HEK293 (cell line): ENCODE results near the gene GRP.

Experiments used
- CTCF ChIA-PET: fragments of 350-600 bp; formaldehyde crosslinking; extraction: SDS; loops from one replicate; lab custom pipeline; 2021; ENCODE audit warnings: antibody characterized with exemption; lab: Yijun Ruan, JAX
- POLR2A ChIA-PET: fragments of 300-600 bp; formaldehyde crosslinking; extraction: SDS; loops from one replicate; lab custom pipeline; 2020; ENCODE audit warnings: antibody characterized with exemption, inconsistent platforms; lab: Yijun Ruan, JAX
- H3K27ac ChIP-seq: fragments of 200-500 bp; sonication (Bioruptor generic); 2 replicates; pipeline ENCODE4 v1.5.1; 2014; ENCODE audit warnings: low read depth, low read length, control low read depth, inconsistent platforms; ENCODE audit errors: extremely low read depth
- H3K36me3 ChIP-seq, 2 experiments: fragments of 200-500 bp in 1 of 2; sonication (Bioruptor generic) in 1 of 2; 1 replicate in 1 of 2; 2 replicates in 1 of 2; pipeline ENCODE4 v1.5.1; 2014 to 2017; ENCODE audit warnings: inconsistent platforms in 2 of 2, low read length in 2 of 2; ENCODE audit not compliant: control insufficient read depth in 2 of 2, insufficient read depth in 1 of 2
- H3K4me1 ChIP-seq: fragments of 200-500 bp; sonication (Bioruptor generic); 2 replicates; pipeline ENCODE4 v1.5.1; 2014; ENCODE audit warnings: mild to moderate bottlenecking, low read length, inconsistent platforms; ENCODE audit not compliant: control insufficient read depth, insufficient read depth
- H3K4me3 ChIP-seq: 2 replicates; pipeline ENCODE4 v1.5.1; 2011; ENCODE audit warnings: low read depth, mild to moderate bottlenecking, control low read depth, low read length, moderate library complexity
- H3K9me3 ChIP-seq: fragments of 200-500 bp; sonication (Bioruptor generic); 2 replicates; pipeline ENCODE4 v1.5.1; 2014; ENCODE audit warnings: low read depth, low read length, inconsistent platforms; ENCODE audit not compliant: control insufficient read depth, insufficient read depth
- ELK4 ChIP-seq: IDR thresholded peaks from 2 replicates; pipeline ENCODE4 v1.6.1; 2011; ENCODE audit warnings: mild to moderate bottlenecking, low read depth, low read length, borderline replicate concordance
- GFI1B ChIP-seq: fragments of 450-650 bp; formaldehyde crosslinking; IDR thresholded peaks from 2 replicates; pipeline ENCODE4 v1.5.1; 2016; ENCODE audit warnings: missing biosample characterization, missing genetic modification characterization
- GLIS2 ChIP-seq: fragments of 450-650 bp; formaldehyde crosslinking; IDR thresholded peaks from 2 replicates; pipeline ENCODE4 v1.5.1; 2016; ENCODE audit warnings: missing biosample characterization, missing genetic modification characterization
- KLF16 ChIP-seq: fragments of 450-650 bp; formaldehyde crosslinking; IDR thresholded peaks from 2 replicates; pipeline ENCODE4 v1.5.1; 2017; ENCODE audit warnings: missing biosample characterization, missing genetic modification characterization
- SALL2 ChIP-seq: fragments of 450-650 bp; formaldehyde crosslinking; IDR thresholded peaks from 2 replicates; pipeline ENCODE4 v1.5.0; 2017; ENCODE audit warnings: missing biosample characterization, mild to moderate bottlenecking, missing genetic modification characterization, borderline replicate concordance
- SCRT1 ChIP-seq: fragments of 450-650 bp; formaldehyde crosslinking; IDR thresholded peaks from 2 replicates; pipeline ENCODE4 v1.5.1; 2016; ENCODE audit warnings: missing biosample characterization, missing genetic modification characterization, borderline replicate concordance
- TCF7L2 ChIP-seq: IDR thresholded peaks from 2 replicates; pipeline ENCODE4 v1.6.1; 2011; ENCODE audit warnings: low read depth, mild to moderate bottlenecking, inconsistent platforms, low read length, moderate library complexity, borderline replicate concordance
- ZNF114 ChIP-seq: fragments of 450-650 bp; formaldehyde crosslinking; IDR thresholded peaks from 2 replicates; pipeline ENCODE4 v1.5.0; 2017; ENCODE audit warnings: missing biosample characterization, missing genetic modification characterization
- ZNF121 ChIP-seq: fragments of 450-650 bp; formaldehyde crosslinking; IDR thresholded peaks from 2 replicates; pipeline ENCODE4 v1.5.1; 2016; ENCODE audit warnings: missing biosample characterization, missing genetic modification characterization
- ZNF24 ChIP-seq: fragments of 450-650 bp; formaldehyde crosslinking; IDR thresholded peaks from 2 replicates; pipeline ENCODE4 v1.5.1; 2016; ENCODE audit warnings: missing biosample characterization, missing genetic modification characterization
- ZNF341 ChIP-seq: fragments of 450-650 bp; formaldehyde crosslinking; IDR thresholded peaks from 2 replicates; pipeline ENCODE4; 2016; ENCODE audit warnings: low read depth, missing biosample characterization, missing genetic modification characterization
- ZNF37A ChIP-seq: fragments of 450-650 bp; IDR thresholded peaks from 2 replicates; pipeline ENCODE4 v1.5.1; 2018; ENCODE audit warnings: missing biosample characterization, missing genetic modification characterization
- ZNF433 ChIP-seq: fragments of 450-650 bp; formaldehyde crosslinking; IDR thresholded peaks from 2 replicates; pipeline ENCODE4 v1.5.1; 2016; ENCODE audit warnings: missing biosample characterization, missing genetic modification characterization, low read depth
- ZNF518A ChIP-seq: fragments of 450-650 bp; formaldehyde crosslinking; conservative IDR thresholded peaks from 2 replicates; pipeline ENCODE4 v1.5.1; 2016; ENCODE audit warnings: low read depth, missing biosample characterization, missing genetic modification characterization
- ZNF558 ChIP-seq: fragments of 450-650 bp; formaldehyde crosslinking; IDR thresholded peaks from 2 replicates; pipeline ENCODE4 v1.5.1; 2016; ENCODE audit warnings: missing biosample characterization, missing genetic modification characterization
- ZNF560 ChIP-seq: fragments of 450-650 bp; formaldehyde crosslinking; IDR thresholded peaks from 2 replicates; pipeline ENCODE4 v1.5.1; 2017; ENCODE audit warnings: missing biosample characterization, missing genetic modification characterization, borderline replicate concordance
- ZSCAN16 ChIP-seq: fragments of 450-650 bp; formaldehyde crosslinking; IDR thresholded peaks from 2 replicates; pipeline ENCODE4 v1.5.1; 2016; ENCODE audit warnings: missing biosample characterization, missing genetic modification characterization
- ZXDB ChIP-seq: fragments of 450-650 bp; formaldehyde crosslinking; IDR thresholded peaks from 2 replicates; pipeline ENCODE4 v1.5.1; 2016; ENCODE audit warnings: missing biosample characterization, missing genetic modification characterization
- TF ChIP-seq, protein P1 (sequence below): fragments of 450-650 bp; formaldehyde crosslinking; IDR thresholded peaks from 2 replicates; pipeline ENCODE4 v1.5.1; 2017; ENCODE audit warnings: missing biosample characterization, missing genetic modification characterization

The GRP gene

DNA sequence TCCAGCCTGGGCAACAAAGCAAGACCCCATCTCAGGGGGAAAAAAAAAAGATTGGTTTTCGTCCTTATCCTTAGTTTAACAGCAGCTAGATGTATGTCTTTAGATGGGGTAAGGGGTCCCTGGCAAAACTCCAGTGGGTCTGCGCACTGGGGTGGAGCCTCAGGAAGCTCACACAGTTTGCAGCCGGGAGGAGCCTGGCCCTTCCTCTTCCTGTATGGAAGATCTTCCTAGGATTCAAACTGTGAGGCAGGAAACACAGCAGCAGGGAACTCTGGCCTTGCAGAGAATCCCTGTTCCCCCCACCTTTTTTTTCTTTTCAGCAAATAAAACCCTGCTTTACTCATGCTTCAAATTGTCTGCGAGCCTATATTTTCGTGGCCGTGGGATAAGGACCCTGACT is 12.5 kb upstream of the GRP start:
- H3K4me1 ChIP-seq: peaks cover 3% of the 10 kb centered on the region; the same call in 1 of the 2 replicates
- TF ChIP-seq ZNF37A (tag by site-specific recombination) (no peak), GLIS2 (no peak), ZNF24 (no peak), ZSCAN16 (tag by site-specific recombination) (no peak), ZNF560 (tag by site-specific recombination) (no peak), ZNF433 (no peak), SCRT1 (tag by site-specific recombination) (no peak)
- TF ChIP-seq, all 188 proteins: peak for 0
- Histone ChIP-seq H3K27ac (no peak overlapping the region), H3K4me3 (no peak overlapping the region), H3K36me3 (no peaks in the 10 kb centered on the region), H3K9me3 (no peaks in the 10 kb centered on the region)
- POLR2A ChIA-PET: no interaction called here
- CTCF ChIA-PET: interaction anchor here (0.7 to 1.6 kb wide), 2 partner anchors 66 to 547 kb away, joined by 3 to 5 read pairs; partner anchors contain the start of gene RAX

GRCh38 chr18:59208602-59209125 is 11.3 kb upstream of the GRP start:
- Histone ChIP-seq H3K4me1 (peaks cover 3% of the 10 kb centered on the region; the same call in 1 of the 2 replicates), H3K36me3 (no peaks in the 10 kb centered on the region), H3K9me3 (no peaks in the 10 kb centered on the region), H3K4me3 (no peak overlapping the region), H3K27ac (no peak overlapping the region)
- TF ChIP-seq ELK4 (no peak), TCF7L2 (no peak), ZNF121 (no peak), ZNF114 (tag by site-specific recombination) (no peak), ZNF518A (no peak), ZXDB (tag by site-specific recombination) (no peak), KLF16 (tag by site-specific recombination) (no peak), ZNF558 (tag by site-specific recombination) (no peak), SCRT1 (tag by site-specific recombination) (no peak), SALL2 (no peak), ZNF341 (tag by site-specific recombination) (no peak), GFI1B (tag by site-specific recombination) (no peak)
- TF ChIP-seq, protein P1, sequence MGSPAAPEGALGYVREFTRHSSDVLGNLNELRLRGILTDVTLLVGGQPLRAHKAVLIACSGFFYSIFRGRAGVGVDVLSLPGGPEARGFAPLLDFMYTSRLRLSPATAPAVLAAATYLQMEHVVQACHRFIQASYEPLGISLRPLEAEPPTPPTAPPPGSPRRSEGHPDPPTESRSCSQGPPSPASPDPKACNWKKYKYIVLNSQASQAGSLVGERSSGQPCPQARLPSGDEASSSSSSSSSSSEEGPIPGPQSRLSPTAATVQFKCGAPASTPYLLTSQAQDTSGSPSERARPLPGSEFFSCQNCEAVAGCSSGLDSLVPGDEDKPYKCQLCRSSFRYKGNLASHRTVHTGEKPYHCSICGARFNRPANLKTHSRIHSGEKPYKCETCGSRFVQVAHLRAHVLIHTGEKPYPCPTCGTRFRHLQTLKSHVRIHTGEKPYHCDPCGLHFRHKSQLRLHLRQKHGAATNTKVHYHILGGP (tag by site-specific recombination): no peak
- ChIA-PET POLR2A (no interaction called here), CTCF (interaction anchor here (0.7 to 1.4 kb wide), 2 partner anchors 37 to 194 kb away, joined by 4 read pairs; no protein-coding TSS in a partner anchor)
